Activated gamma-delta T cell treated with Interleukin-2 at 50 U/mL for 16 hours (primary cell): Measurements from ENCODE around the gene LRRC74B.
"Not testable (repeated sequence)": the region's sequence is repeated elsewhere in the genome, so short reads cannot be mapped to it uniquely, and the experiment has no call there.

Experiments
- DNase-seq: peaks from one replicate; pipeline ENCODE4 v3.0.0-alpha.2; 2020

The LRRC74B gene

DNA sequence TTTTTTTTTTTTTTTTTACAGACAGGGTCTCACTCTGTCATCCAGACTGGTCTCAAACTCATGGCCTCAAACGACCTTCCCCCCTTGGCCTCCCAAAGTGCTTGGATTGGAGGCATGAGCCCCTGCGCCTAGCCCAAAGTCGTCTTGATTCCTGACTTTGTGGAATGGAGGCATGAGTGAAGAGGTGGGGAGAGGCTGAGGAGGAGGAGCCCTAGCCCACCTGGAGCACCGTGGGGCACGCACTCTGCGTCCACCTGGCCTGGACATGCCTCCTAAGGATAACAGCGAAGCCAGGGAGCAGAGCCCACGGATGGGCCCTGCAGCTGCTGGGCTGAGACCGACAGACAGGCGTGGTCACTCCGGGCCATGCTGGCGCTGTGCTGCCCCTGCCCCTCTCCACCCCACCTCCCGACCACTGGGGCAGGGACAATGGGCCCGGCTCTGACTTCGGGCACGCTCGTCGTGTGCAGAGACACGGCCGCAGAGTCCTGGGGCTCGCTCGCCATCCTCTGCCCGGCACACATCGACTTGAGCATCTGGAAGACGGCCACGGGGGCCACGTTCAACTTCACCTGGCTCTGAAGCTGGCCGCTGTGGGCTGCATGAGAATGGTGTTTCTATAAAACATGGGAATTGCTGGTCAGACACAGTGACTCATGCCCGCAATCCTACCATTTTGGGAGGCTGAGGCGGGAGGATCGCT lies 34.8 kb downstream of the LRRC74B start:
- DNase-seq: no peak

DNA sequence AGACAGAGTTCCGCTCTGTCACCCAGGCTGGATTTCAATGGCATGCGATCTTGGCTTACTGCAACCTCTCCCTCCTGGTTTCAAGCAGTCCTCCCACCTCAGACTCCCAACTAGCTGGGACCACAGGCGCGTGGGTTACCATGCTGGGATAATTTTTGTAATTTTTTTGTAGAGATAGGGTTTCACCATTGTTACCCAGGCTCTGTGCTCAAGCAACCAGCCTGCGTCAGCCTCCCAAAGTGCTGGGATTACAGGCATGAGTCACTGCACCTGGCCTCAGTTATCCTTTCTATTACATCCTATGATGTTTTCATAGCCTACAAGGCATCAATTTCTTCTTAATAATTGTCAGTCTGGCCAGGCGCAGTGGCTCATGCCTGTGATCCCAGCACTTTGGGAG lies 36.5 kb downstream of the LRRC74B start:
- no peak for DNase-seq

DNA sequence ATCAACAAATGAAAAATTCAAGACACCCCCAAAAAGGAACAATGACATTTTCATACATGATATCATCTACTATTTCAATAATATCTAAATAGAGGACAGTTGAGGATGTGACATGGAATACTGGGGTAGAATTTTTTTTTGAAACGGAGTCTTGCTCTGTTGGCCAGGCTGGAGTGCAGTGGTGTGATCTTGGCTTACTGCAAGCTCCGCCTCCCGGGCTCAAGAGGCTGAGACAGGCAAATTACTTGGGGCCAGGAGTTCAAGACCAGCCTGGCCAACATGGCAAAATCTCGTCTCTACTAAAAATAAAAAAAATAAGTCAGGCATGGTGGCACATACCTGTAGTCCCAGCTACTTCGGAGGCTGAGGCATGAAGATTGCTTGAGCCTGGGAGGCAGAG lies 41.4 kb downstream of the LRRC74B start:
- DNase-seq: no peak

DNA sequence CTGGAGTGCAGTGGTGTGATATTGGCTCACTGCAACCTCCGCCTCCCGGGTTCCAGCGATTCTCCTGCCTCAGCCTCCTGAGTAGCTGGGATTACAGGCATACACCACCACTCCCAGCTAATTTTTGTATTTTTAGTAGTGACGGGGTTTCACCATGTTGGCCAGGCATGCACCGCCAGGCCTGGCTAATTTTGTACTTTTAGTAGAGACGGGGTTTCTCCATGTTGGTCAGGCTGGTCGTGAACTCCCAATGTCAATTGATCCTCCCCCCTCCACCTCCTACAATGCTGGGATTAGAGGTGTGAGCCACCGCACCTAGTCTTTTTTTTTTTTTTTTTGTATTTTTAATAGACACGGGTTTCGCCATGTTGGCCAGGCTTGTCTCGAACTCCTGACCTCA lies 42.2 kb downstream of the LRRC74B start:
- not testable (repeated sequence) for DNase-seq

DNA sequence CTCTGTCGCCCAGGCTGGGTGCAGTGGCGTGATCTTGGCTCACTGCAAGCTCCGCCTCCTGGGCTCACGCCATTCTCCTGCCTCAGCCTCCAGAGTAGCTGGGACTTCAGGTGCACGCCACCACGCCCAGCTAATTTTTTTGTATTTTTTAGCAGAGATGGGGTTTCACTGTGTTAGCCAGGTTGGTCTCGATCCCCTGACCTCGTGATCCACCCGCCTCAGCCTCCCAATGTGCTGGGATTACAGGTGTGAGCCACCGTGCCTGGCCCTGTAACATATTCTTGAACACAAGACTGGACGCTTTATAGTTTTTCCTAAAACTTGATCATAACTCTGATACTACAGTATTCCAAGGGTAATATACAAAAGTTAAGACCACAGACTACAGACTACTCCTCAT lies 45.5 kb downstream of the LRRC74B start:
- DNase-seq: not testable (repeated sequence)

DNA sequence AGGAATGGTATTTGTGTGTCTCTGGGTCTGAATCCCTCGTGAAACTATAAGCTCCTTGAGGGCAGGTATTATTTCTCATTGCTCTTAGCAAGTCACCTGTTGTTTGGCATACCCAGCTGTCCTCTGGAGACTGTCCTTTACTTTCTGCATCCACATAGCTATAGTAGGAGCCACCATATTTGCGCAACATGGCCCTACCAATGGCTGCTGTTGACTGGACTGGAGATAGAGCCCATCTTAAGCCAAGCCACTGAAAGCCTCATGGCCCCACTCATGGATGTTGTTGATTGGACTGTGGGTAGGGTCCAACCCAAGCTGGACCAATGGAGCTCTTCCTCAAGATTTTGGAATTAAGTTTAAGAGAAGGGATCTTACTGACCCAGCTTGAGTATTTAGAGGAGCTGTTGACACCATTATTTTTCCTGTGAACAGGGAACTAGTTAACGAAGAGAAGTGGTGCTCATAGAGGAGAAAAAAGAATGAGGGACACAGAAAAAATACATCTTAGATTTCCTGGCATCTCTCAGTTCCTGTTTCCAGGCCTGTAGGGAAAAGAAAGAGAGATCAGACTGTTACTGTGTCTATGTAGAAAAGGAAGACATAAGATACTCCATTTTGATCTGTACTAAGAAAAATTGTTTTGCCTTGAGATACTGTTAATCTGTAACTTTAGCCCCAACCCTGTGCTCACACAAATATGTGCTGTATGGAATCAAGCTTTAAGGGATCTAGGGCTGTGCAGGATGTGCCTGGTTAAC lies 47.2 kb downstream of the LRRC74B start:
- no peak for DNase-seq

DNA sequence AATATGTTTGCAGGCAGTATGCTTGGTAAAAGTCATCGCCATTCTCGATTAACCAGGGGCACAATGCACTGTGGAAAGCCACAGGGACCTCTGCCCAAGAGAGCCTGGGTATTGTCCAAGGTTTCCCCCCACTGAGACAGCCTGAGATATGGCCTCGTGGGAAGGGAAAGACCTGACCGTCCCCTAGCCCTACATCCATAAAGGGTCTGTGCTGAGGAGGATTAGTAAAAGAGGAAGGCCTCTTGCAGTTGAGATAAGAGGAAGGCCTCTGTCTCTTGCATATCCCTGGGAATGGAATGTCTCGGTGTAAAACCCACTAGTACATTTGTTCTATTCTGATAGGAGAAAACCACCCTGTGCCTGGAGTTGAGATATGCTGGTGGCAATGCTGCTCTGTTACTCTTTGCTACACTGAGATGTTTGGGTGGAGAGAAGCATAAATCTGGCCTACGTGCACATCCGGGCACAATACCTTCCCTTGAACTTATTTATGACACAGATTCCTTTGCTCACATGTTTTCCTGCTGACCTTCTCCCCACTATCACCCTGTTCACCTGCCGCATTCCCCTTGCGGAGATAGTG lies 47.9 kb downstream of the LRRC74B start:
- DNase-seq: not testable (repeated sequence)

DNA sequence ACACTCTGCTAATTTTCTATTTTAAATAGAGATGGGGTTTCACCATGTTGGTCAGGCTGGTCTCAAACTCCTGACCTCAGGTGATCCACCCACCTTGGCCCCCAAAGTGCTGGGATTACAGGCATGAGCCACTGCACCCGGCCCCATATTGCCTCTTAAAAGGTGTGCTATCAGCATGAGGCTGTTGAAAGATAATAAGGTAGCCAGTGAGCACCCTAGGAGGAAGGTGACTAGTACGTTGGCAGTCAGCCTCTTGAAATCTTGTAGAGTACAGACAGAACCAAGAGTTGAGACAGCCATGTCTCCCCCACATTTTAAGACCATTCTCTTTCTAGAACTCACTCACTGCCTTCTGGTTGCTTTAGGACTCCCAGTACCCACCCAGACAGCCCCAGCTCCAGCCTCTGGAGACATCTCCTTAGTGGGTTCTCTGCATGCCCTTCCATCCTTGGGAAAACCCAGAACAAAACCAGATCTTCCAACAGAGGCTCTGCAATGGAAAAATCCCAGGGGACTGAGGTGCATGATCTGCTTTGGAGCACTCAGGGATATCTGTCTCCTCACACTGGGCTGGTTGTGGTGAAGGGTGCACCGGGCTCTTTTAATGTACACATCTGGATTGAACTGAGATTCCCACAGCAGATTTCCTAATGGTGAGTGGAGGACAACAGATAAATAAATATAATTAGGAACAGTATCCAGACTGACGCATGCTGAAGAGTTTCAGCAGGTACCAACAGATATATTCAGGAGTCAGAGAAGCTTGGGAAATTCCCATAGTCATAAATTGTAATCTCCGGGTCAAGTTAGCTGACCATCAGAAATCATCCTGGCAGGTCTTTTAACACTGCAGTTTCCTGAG lies 49.4 kb downstream of the LRRC74B start:
- DNase-seq: no peak

DNA sequence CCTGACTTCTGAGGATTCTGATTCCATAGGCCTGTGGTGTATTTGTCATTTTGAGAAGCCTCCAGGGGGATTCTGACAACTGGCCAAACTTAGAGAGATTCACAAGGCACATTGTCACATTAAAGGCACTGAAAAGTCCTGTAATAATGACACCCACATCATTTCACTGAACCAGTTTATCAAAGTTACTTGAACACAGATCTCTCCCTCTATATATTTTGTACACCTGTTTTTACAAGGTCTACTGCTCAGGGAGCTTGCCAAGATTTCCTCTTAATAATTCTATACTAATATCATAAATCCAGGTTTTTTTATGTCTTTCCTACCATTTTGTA lies 50.0 kb downstream of the LRRC74B start:
- DNase-seq: no peak

DNA sequence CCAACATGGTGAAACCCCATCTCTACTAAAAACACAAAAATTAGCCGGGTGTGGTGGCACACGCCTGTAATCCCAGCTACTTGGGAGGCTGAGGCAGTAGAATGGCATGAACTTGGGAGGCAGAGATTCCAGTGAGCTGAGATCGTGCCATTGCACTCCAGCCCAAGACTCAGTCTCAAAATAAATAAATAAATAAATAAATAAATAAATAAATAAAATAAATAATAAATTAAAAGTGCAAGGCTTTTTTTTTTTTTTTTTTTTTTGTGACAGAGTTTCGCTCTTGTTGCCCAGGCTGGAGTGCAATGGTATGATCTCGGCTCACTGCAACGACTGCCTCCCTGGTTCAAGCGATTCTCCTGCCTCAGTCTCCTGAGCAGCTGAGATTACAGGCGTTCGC lies 51.1 kb downstream of the LRRC74B start:
- not testable (repeated sequence) for DNase-seq

DNA sequence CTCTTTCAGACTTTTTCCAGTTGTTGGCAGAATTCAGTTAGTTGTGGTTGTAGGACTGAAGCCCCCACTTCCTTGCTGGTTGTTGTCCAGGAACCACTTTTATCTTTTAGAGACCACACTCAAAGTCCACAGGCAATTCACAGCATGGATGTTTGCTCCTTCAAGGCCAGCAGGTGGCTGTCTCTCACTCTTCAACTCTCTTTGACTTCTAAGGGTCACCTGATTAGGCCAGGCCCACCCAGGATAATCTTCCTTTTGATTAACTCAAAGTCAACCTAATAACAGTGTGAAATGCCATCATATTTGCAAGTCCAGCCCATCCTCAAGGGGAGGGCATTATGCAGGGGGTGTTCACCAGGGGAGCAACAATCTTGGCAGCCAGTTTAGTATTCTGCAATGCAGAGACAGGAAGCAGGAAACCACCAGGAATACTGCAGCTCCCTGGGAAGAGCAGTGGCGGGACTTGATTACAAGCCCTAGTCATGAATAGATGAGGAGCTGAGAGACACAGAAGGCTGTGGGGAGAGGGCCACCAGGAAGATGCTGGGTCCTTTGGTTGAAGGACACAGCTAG lies 52.4 kb downstream of the LRRC74B start:
- no peak for DNase-seq

DNA sequence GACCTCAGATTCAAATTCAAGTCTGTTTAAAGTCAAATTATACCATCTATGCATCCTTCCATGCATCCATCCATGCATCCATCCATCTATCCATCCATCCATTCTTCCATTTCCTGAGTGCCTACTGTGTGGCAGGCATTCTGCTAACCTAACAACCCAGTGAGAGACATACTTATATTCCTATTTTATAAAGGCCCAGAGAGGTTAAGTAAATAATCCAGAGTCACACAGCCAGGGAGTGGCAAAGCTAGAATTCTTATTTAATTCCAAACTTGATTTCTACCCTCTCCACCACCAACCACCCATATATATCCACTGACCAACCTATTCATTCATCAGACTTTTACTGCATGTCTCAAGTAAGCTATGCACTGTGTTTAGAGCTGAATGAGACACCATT lies 53.8 kb downstream of the LRRC74B start:
- DNase-seq: no peak

DNA sequence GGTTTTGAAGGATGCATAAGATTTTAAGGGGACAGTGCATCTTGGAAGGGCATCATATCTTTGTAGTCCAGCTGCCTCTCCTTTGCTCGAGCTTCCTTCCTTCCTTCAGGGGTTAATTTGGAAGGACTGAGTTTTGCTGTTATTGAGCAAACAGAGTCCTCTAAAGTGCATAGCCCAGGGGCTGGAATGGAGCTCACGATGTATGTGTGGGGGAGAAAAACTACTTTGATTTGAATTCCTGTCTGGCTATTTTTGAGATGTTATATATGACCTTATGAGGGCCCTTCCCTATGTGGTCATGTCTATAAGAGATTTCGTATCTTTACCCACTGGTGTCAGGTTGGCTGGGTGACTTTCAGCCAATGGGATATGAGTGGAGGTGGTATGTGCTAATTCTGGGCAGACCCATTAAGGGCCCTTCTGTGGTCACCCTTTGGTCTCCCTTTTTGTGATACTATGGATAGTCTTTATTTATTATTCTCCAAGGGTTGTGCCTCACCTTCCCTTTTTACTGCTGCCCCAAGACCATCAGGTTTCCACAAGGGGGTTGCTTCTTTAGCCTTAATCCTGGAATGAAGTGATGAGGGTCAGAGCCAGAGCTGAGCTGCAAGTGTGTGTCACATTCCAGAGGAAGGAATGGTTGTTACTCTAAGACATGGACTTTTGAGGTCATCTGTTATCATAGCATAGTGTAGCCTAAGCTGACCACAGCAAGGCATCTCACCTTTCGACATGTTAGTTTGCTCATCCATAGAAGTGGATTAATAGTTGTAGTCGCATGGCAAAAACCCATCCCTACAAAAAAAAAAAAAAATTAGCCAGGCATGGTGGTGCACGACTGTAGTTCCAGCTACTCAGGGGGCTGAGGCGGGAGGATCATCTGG lies 54.6 kb downstream of the LRRC74B start:
- DNase-seq: no peak

DNA sequence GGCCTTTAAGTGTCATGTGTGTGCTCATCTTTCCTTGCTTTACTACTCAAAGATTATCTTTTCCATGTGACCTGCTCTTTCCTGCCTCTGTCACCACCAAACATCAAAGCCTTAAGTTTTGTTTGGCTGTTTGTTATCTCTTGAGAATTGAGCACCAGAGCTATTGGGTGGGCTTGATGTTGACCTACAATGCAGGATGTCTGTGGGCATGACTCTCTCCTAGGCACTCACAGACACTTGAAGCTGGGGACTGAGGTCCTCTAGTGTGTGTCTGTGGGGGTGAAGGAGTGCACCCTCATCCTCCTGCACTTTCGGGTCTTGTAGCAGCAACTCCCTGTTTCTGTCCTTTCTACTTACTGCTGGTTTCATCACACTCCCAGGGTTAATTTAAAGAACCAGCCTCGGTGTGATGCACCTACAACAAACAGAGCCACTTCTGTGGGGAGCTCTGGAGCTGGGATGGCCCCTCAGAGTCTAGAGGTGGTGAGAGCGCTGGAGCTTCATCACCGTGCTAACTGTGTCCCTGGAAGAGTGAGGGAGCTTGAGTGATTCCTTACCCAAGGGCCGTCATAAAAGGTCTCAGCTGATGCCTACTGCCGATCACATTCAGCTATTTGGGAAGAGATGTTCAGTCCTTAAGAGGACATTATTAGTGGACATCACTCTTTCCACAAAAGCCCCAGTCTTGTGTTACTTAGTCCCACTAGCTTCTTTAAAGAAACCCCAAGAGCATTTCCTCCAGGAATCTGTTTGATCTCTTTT lies 56.3 kb downstream of the LRRC74B start:
- no peak for DNase-seq

DNA sequence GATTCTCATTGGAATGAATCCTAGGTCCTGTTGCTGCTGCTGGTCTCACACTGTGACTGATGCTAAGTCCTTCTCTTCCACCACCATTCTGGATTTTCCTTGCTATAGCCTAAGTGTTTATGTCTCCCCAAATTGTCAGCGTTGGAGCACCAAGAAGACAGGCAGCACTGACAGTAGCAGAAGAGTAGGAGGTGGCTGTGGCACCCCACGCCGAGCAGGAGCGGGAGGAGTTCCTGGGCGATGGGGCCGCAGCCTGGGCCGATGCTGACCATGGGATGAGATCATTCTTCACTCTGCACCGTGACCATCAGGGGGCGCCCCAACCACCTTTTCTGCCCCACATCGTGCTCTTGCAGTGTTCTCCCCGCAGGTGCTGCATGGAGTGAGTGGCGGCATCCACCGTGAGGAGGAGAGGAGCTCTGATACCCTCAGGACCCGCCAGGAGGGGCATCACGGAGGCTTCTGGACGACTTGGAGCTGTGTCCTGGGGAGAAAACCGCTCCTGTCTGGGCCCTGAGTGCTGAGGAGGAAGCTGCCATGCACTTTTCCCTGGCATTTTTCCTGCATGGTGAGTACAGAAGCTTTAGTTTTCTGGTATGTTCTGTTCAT lies 57.0 kb downstream of the LRRC74B start:
- DNase-seq: peak; percentile 70

DNA sequence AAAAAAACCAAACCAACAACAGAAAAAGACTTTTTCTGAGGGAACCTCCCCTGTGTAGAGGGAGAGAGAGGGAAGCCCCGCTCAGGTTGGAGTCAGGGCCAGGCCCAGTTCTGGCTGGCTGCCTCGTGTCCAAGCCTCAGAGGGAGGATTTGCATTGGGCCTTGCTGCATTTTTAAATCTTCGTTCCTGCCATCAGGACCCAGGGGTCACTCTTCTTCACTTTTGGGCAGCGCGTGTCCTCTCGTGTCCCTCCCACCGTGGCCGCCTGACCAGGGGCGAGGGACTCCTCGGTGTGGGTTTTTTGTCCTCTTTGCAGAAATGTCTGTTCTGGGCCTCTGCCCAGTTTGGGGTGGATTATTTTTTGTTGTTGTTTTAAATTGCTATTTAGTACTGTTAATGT lies 57.9 kb downstream of the LRRC74B start:
- no peak for DNase-seq

DNA sequence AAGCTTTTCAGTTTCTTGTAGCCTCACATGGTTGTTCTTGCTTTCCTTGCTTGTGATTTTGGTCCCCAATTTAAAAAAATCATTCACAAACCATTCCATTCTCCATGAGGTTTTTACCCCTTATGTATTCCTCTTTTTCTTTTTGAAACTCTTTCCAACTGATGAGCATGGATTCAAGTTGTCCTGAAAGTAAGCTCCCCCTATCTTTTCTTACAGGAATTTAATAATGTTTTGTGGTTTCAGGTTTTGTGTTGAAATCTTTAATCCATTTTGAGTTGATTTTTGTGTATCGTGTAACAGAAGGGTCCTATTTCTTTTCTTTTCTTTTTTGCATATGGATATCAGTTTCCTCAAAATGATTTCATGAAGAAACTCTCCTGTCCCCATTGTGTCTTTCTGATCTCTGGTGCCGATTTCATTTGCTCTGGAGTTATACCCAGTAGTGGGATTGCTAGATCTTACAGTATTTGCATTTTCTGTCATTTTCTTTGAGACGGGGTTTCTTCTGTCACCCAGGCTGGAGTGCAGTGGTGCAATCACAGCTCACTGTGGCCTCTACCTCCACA lies 58.5 kb downstream of the LRRC74B start:
- no peak for DNase-seq

DNA sequence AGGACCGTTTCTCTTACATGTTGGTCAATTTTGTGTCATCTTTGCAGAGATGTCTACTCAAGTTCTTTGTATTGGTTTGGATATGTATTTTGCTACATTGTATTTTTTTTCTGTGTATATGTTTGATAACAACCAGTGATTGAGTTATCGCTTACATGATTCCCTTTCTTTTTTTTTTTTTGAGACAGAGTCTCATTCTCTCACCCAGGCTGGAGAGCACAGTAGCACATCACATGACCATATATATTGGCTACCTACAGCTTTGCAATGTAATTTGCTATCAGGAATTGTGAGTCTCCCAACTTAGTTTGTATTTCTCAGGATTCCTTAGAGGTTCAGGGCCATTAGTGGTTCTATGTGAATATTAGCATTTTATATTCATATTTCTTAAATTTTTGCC lies 59.5 kb downstream of the LRRC74B start:
- DNase-seq: no peak

DNA sequence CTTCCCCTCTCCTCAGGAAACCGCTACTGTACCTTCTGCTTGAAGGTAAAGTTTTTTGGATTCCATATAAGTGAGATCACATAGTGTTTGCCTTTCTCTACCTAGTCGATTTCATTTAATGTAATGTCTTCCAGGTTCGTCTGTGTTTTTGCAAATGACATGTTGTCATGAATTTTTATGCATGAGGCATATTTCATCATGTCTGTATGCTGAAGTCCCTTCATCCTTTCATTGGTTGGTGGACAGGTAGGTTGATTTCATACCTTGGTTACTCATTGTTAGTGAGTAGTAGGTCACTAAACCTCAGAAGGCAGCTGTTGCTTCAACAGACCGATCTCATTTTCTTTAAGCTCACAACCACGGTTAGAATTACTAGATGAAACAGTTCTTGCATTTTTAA lies 60.3 kb downstream of the LRRC74B start:
- no peak for DNase-seq

DNA sequence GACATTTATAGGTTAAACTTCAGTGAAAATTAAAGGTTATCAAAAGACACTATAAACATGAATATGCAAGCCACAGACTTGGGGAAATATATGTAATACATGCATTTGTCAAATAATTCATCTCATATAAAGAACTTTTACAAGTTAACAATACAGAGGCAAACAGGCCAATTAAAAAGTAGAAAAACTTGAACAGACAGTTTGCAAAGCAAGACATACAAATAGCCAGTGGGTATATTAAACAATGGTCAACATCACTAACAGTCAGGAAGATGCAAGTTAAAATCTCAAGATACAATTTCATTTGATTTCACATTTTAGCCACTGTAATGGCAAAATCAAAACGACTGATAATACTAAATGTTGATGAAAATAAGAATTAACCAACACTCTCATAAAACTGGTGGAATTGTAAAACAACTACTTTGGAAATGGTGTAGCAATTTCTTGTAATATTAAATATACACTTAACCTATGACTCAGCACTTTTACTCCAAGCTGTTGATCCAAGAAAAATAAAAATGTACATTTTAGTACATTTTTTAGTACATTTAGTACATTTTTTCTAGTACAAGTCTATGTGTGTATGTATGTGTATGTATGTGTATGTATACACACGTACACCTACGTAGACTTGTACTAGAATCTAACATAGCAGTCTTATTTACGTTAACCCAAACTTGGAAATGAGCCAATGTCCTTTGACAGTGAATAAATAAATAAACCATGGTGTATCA lies 62.8 kb downstream of the LRRC74B start:
- no peak for DNase-seq
